ENCODE data around the gene SLC4A3. TPM values are rescaled to one million over a fixed set of nuclear protein-coding genes. Genes with fewer than 3 reads are reported as not detected.

Gene SLC4A3
- total RNA-seq, 1 experiment from 2014 or later: 13.5 TPM

DNA sequence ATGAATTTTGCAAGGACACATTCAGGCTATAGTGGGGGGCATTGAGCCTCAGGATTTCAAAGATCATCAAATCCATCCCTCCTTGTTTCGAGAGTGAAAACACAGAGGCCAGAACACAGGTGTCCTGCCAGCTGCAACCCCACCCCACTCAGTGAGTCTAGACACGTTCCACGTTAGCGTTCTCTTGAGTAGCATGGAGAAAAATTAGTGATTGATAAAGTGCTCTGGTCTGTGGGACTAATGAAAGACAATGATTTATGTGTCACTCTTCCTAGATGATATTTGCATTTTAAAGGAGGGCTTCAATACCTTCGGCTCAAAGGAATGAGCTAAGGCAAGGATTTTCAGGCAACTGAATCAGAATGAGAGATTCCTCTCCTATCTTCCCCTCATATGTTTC, 43.8 kb downstream of the SLC4A3 start:
- H3K4me1 ChIP-seq (ENCODE audit: control insufficient read depth, insufficient read depth, low read length): no peaks in the 10 kb centered on the region

GRCh38 chr2:219672406-219672805, 45.0 kb downstream of the SLC4A3 start:
- ATAC-seq (no peak), DNase-seq (ENCODE audit: low read depth, low spot score) (no peak)
- Histone ChIP-seq H3K36me3 (ENCODE audit: control insufficient read depth, insufficient read depth, low read length) (no peaks in the 10 kb centered on the region), H3K4me1 (ENCODE audit: control insufficient read depth, insufficient read depth, low read length) (no peaks in the 10 kb centered on the region), H3K27me3 (ENCODE audit: control insufficient read depth, insufficient read depth, low read length) (peaks cover 7% of the 10 kb centered on the region), H3K27ac (ENCODE audit: low read length) (no peak overlapping the region), H3K9me3 (ENCODE audit: control insufficient read depth, insufficient read depth, low read depth, low read length) (no peaks in the 10 kb centered on the region), H3K4me3 (ENCODE audit: low read depth in 2 of 2, low read length in 2 of 2) (no peak overlapping the region)
- ChIA-PET CTCF (no interaction called here), POLR2A (no interaction called here)
- intact Hi-C loops (cut with micrococcal nuclease; ENCODE audit: unreplicated experiment) (no loop called here), in situ Hi-C loops (cut with HindIII; ENCODE audit: low pct_unique_long_range_greater_than_20kb, low sequenced_read_pairs) (no loop called here)
- BruUV-seq (replicated peaks): no TSS peak
- TF ChIP-seq TCF7L2 (IDR thresholded peaks at IDR 0.05; ENCODE audit: low read depth, low read length): no peak
- TF ChIP-seq SIN3A (IDR thresholded peaks at IDR 0.05; ENCODE audit: borderline replicate concordance, insufficient read depth, low read depth, low read length): no peak
- TF ChIP-seq POLR2AphosphoS5 (IDR thresholded peaks at IDR 0.05; ENCODE audit: low read depth, low read length): no peak
- TF ChIP-seq, protein P1, sequence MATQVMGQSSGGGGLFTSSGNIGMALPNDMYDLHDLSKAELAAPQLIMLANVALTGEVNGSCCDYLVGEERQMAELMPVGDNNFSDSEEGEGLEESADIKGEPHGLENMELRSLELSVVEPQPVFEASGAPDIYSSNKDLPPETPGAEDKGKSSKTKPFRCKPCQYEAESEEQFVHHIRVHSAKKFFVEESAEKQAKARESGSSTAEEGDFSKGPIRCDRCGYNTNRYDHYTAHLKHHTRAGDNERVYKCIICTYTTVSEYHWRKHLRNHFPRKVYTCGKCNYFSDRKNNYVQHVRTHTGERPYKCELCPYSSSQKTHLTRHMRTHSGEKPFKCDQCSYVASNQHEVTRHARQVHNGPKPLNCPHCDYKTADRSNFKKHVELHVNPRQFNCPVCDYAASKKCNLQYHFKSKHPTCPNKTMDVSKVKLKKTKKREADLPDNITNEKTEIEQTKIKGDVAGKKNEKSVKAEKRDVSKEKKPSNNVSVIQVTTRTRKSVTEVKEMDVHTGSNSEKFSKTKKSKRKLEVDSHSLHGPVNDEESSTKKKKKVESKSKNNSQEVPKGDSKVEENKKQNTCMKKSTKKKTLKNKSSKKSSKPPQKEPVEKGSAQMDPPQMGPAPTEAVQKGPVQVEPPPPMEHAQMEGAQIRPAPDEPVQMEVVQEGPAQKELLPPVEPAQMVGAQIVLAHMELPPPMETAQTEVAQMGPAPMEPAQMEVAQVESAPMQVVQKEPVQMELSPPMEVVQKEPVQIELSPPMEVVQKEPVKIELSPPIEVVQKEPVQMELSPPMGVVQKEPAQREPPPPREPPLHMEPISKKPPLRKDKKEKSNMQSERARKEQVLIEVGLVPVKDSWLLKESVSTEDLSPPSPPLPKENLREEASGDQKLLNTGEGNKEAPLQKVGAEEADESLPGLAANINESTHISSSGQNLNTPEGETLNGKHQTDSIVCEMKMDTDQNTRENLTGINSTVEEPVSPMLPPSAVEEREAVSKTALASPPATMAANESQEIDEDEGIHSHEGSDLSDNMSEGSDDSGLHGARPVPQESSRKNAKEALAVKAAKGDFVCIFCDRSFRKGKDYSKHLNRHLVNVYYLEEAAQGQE (IDR thresholded peaks at IDR 0.05; ENCODE audit: insufficient read depth in 1 of 2, low read depth in 2 of 2, low read length in 1 of 2): no peak
- TF ChIP-seq, protein P2, sequence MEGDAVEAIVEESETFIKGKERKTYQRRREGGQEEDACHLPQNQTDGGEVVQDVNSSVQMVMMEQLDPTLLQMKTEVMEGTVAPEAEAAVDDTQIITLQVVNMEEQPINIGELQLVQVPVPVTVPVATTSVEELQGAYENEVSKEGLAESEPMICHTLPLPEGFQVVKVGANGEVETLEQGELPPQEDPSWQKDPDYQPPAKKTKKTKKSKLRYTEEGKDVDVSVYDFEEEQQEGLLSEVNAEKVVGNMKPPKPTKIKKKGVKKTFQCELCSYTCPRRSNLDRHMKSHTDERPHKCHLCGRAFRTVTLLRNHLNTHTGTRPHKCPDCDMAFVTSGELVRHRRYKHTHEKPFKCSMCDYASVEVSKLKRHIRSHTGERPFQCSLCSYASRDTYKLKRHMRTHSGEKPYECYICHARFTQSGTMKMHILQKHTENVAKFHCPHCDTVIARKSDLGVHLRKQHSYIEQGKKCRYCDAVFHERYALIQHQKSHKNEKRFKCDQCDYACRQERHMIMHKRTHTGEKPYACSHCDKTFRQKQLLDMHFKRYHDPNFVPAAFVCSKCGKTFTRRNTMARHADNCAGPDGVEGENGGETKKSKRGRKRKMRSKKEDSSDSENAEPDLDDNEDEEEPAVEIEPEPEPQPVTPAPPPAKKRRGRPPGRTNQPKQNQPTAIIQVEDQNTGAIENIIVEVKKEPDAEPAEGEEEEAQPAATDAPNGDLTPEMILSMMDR (IDR thresholded peaks at IDR 0.05): no peak

More for the DNA sequence above, 43.8 kb downstream of the SLC4A3 start:
- TF ChIP-seq SIN3A (IDR thresholded peaks at IDR 0.05; ENCODE audit: borderline replicate concordance, insufficient read depth, low read depth, low read length) (no peak), POLR2AphosphoS5 (IDR thresholded peaks at IDR 0.05; ENCODE audit: low read depth, low read length) (no peak), TCF7L2 (IDR thresholded peaks at IDR 0.05; ENCODE audit: low read depth, low read length) (no peak)
- TF ChIP-seq, protein P2 (IDR thresholded peaks at IDR 0.05): no peak
- TF ChIP-seq, protein P1 (IDR thresholded peaks at IDR 0.05; ENCODE audit: insufficient read depth in 1 of 2, low read depth in 2 of 2, low read length in 1 of 2): no peak
- POLR2A ChIA-PET: no interaction called here
- no peak overlapping the region for H3K27ac ChIP-seq (ENCODE audit: low read length)
- no peaks in the 10 kb centered on the region for H3K9me3 ChIP-seq (ENCODE audit: control insufficient read depth, insufficient read depth, low read depth, low read length)
- no peak overlapping the region for H3K4me3 ChIP-seq (ENCODE audit: low read depth in 2 of 2, low read length in 2 of 2)
- in situ Hi-C loops (cut with HindIII; ENCODE audit: low pct_unique_long_range_greater_than_20kb, low sequenced_read_pairs) (no loop called here), intact Hi-C loops (cut with micrococcal nuclease; ENCODE audit: unreplicated experiment) (no loop called here)
- ATAC-seq: no peak
- no peaks in the 10 kb centered on the region for H3K36me3 ChIP-seq (ENCODE audit: control insufficient read depth, insufficient read depth, low read length)
- no peak for DNase-seq (ENCODE audit: low read depth, low spot score)
- BruUV-seq (replicated peaks): no TSS peak
- CTCF ChIA-PET: no interaction called here
- peaks cover 7% of the 10 kb centered on the region for H3K27me3 ChIP-seq (ENCODE audit: control insufficient read depth, insufficient read depth, low read length)
